Measurements from ENCODE around the gene IDUA.

- TF ChIP-seq, protein P1, sequence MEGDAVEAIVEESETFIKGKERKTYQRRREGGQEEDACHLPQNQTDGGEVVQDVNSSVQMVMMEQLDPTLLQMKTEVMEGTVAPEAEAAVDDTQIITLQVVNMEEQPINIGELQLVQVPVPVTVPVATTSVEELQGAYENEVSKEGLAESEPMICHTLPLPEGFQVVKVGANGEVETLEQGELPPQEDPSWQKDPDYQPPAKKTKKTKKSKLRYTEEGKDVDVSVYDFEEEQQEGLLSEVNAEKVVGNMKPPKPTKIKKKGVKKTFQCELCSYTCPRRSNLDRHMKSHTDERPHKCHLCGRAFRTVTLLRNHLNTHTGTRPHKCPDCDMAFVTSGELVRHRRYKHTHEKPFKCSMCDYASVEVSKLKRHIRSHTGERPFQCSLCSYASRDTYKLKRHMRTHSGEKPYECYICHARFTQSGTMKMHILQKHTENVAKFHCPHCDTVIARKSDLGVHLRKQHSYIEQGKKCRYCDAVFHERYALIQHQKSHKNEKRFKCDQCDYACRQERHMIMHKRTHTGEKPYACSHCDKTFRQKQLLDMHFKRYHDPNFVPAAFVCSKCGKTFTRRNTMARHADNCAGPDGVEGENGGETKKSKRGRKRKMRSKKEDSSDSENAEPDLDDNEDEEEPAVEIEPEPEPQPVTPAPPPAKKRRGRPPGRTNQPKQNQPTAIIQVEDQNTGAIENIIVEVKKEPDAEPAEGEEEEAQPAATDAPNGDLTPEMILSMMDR (conservative IDR thresholded peaks at IDR 0.05; ENCODE audit: low read depth, low read length) = no peak
- no peak for TF ChIP-seq EZH2 (IDR thresholded peaks at IDR 0.05; ENCODE audit: low read length, unreplicated experiment)
Measured at GRCh38 chr4:1006856-1007255, 20.0 kb downstream of the IDUA start.
